ENCODE measurements around the gene AGAP6.
"Not testable (repeated sequence)": the region's sequence is repeated elsewhere in the genome, so short reads cannot be mapped to it uniquely, and the experiment has no call there.

Gene AGAP6

GRCh38 chr10:49988376-49988775, at the start of gene AGAP6:
AGAP6 (plus strand) TSS chr10:49988406; CDS start chr10:49988716, 310 bp downstream.
- not testable (repeated sequence) for DNase-seq (ENCODE audit: low spot score)

GRCh38 chr10:49941447-49942338, 46.5 kb upstream of the AGAP6 start, which contains the start of the genes PARG and TIMM23B:
PARG (minus strand) TSS chr10:49942027; CDS start chr10:49941725, 302 bp downstream.
TIMM23B (plus strand) TSS chr10:49942053; CDS start chr10:49942195, 142 bp downstream.
- DNase-seq (ENCODE audit: low spot score), result peak; percentile 75

GRCh38 chr10:49942339-49942705, 45.9 kb upstream of the AGAP6 start:
- DNase-seq (ENCODE audit: low spot score), result not testable (repeated sequence)

- DNase-seq (ENCODE audit: low spot score), result not testable (repeated sequence)
These were observed 44.6 kb upstream of the AGAP6 start for GRCh38 chr10:49943607-49944006.

GRCh38 chr10:49948142-49948541, 40.1 kb upstream of the AGAP6 start:
- DNase-seq (ENCODE audit: low spot score), result not testable (repeated sequence)

DNA sequence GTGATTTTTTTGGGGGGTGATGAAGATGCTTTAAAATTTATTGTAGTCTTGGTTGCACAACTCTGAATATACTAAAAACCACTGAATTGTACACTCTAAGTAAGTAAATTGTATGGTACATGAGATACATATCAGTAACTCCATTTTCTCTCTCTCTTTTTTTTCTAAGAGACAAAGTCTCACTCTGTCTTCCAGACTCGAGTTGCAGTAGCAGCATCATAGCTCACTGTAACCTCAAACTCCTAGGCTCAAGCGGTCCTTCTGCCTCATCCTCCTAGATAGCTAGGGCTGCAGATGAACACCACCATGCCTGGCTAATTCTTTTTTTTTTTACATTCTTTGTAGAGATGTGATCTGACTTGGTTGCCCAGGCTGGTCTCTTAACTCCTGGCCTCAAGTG, 39.5 kb upstream of the AGAP6 start:
- DNase-seq (ENCODE audit: low spot score), result not testable (repeated sequence)

GRCh38 chr10:49952006-49952405, 36.2 kb upstream of the AGAP6 start:
- DNase-seq (ENCODE audit: low spot score), result not testable (repeated sequence)

GRCh38 chr10:49953122-49953521, 35.1 kb upstream of the AGAP6 start:
- DNase-seq (ENCODE audit: low spot score), result not testable (repeated sequence)

- DNase-seq (ENCODE audit: low spot score), result not testable (repeated sequence)
These were observed 17.8 kb upstream of the AGAP6 start for GRCh38 chr10:49970331-49970857.

DNA sequence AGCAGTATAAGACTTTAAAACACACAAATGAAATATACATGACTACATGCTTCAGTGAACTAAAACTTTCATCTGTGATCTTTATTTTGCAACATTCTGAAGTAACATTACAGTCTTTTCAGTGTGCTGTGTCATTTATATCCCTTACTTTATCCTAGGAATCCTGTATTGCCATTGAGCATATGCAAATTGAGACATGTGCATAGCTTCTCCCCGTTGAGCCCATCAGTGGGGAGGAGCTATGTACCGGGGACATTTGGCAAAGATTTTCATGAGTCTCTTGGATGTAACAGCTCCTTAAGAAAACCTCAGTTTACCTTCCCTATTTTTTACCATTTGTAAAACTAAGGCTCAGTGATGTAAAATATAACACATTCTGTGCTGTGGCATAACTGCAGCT, 16.7 kb upstream of the AGAP6 start:
- not testable (repeated sequence) for DNase-seq (ENCODE audit: low spot score)

DNA sequence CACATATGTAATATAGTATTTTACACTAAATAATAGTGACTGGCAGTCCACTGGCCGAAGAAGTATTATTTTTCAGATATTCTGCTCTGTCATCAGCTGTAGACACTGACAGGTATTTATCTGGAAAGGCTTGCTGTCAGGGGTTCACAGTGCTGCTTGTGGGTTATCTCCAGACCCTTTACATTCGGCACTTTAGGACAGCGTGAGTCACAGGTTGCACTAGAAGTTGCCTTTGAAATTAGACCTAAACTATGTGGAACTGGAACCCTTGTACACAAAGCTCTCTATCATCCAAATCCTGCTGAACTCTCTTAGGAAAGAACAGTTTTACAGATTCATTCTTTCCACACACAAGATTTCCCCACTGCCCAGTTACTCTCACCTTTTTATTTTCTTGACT, 16.1 kb upstream of the AGAP6 start:
- not testable (repeated sequence) for DNase-seq (ENCODE audit: low spot score)

DNA sequence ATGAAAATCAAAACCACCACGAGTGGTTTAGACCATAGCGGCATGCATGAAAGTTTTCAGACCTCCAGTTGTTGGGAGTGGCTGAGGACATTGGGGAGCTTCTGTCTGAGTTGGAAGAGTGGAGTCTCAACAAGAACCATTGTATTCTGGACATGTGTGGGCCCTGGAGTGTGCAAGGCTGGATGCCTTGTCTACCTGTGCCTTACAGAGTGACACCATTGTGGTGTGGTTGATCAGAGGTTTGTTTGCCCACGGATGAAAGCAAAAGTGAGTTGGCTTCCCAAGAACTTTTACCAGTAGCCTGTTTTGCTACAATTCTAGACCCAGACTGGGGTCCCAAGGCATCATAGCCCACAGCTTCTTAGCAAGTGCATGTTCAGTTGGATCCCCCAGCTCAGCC, 10.4 kb upstream of the AGAP6 start:
- not testable (repeated sequence) for DNase-seq (ENCODE audit: low spot score)

DNA sequence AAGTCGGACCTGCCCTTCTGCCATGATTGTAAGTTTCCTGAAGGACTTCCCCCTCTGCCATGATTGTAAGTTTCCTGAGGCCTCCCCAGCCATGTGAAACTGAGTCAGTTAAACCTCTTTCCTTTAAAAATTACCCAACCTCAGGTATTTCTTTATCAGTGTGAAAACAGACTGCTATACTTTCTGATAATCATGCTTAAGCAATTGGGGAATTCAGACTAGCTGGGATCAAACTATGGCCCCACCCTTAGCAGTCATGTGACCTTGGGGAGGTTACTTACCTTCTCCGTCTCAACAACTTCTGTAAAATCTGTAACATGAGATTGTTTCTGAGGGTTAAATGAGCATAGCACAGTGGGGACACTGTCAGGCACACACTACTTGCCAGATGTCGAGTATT, 999 bp upstream of the AGAP6 start:
- DNase-seq (ENCODE audit: low spot score), result not testable (repeated sequence)

- not testable (repeated sequence) for DNase-seq (ENCODE audit: low spot score)
These were observed 7.1 kb downstream of the AGAP6 start for GRCh38 chr10:49995321-49995720.

- not testable (repeated sequence) for DNase-seq (ENCODE audit: low spot score)
These were observed 25.8 kb downstream of the AGAP6 start for GRCh38 chr10:50014024-50014423.

GRCh38 chr10:50015596-50016220, 27.5 kb downstream of the AGAP6 start:
- peak; percentile 8 for DNase-seq (ENCODE audit: low spot score)

GRCh38 chr10:50016926-50017325, 28.7 kb downstream of the AGAP6 start:
- not testable (repeated sequence) for DNase-seq (ENCODE audit: low spot score)

DNA sequence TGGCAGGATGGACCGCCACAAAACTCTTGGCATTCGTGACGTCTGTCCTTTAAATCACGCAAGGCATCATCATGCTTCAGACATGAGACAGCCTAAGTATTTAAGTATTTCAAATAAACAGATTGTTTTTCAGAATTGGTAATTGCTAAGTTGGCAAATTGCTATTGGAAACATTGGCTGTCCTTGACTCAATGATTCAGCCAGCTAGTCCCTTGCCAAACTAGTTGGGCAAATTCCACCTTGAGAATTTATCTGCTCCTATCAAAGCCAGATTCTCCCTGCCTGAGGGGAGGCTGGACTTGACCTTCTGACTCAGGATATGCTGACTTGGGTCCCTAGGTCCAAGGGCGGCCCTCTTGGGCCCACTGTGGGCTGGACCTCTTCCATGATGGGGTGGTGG, 29.4 kb downstream of the AGAP6 start:
- peak; percentile 24 for DNase-seq (ENCODE audit: low spot score)

GRCh38 chr10:50019279-50019678, 31.1 kb downstream of the AGAP6 start:
- DNase-seq (ENCODE audit: low spot score), result peak; percentile 1

DNA sequence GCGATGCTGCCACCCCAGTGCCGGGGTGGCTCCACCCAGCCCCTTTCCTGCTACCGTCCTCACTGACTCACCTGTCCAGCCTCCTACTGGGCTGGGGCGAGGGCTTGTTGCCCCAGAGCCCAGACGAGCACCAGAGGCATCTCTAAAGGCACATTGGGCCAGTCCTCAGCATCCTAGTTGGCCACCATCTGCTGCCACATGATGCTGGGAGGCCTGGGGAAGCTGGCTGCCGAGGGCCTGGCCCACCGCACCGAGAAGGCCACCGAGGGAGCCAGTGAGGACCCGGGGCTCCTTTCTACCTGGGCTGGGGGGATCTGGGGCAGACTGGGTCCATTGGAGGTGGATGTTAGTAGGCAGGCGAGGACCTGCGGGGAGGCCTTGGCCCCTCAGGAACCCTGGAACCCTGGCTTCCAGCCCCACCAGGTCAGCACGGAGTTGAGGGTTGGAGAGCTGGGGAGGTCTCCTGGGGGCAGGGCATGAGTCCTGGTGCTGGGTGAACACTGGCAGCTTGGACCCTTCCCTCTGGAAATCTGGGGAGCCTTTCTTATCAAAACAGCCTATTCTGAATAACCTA, 32.3 kb downstream of the AGAP6 start:
- DNase-seq (ENCODE audit: low spot score), result peak; percentile 1

GRCh38 chr10:50021646-50022045, 33.4 kb downstream of the AGAP6 start:
- DNase-seq (ENCODE audit: low spot score), result peak; percentile 3

- DNase-seq (ENCODE audit: low spot score), result not testable (repeated sequence)
These were observed 36.6 kb downstream of the AGAP6 start for GRCh38 chr10:50024716-50025383.

All from AG20443 (cell line).